KMS-11 (cell line): Measurements from ENCODE around the gene MYL5.

Experiments
- H2AFZ ChIP-seq: fragments of 200-600 bp; sonication (generic); 2 replicates; pipeline ENCODE4 v1.6.1; 2016; ENCODE audit warnings: antibody characterized with exemption, mixed run types, low read depth
- H3K27ac ChIP-seq: fragments of 200-600 bp; sonication (generic); 2 replicates; pipeline ENCODE4 v1.6.1; 2016; ENCODE audit warnings: mild to moderate bottlenecking, mixed run types
- H3K27me3 ChIP-seq: fragments of 200-600 bp; sonication (generic); 2 replicates; pipeline ENCODE4 v1.6.1; 2017; ENCODE audit warnings: mild to moderate bottlenecking, low read depth, mixed run types, moderate library complexity; ENCODE audit not compliant: insufficient read depth
- H3K36me3 ChIP-seq: fragments of 200-600 bp; sonication (generic); 2 replicates; pipeline ENCODE4 v1.6.1; 2017; ENCODE audit warnings: mild to moderate bottlenecking, mixed run types; ENCODE audit not compliant: insufficient read depth
- H3K4me1 ChIP-seq: fragments of 200-600 bp; sonication (generic); 2 replicates; pipeline ENCODE4 v1.6.1; 2016; ENCODE audit warnings: mild to moderate bottlenecking, low read depth, mixed run types; ENCODE audit not compliant: poor library complexity, severe bottlenecking
- H3K4me2 ChIP-seq: fragments of 200-600 bp; sonication (generic); 2 replicates; pipeline ENCODE4 v1.7.0; 2016; ENCODE audit warnings: mild to moderate bottlenecking, mixed run types
- H3K4me3 ChIP-seq: fragments of 200-600 bp; sonication (generic); IDR thresholded peaks from 2 replicates; pipeline ENCODE4 v1.6.1; 2017; ENCODE audit warnings: low read depth, low read length, mixed read lengths; ENCODE audit not compliant: insufficient read depth
- H3K79me2 ChIP-seq: fragments of 200-600 bp; sonication (generic); 2 replicates; pipeline ENCODE4 v1.6.1; 2016; ENCODE audit warnings: low read depth, mixed run types; ENCODE audit not compliant: insufficient read depth
- H3K9ac ChIP-seq: fragments of 200-600 bp; sonication (generic); 2 replicates; pipeline ENCODE4 v1.6.1; 2016; ENCODE audit warnings: mild to moderate bottlenecking, mixed run types
- H4K20me1 ChIP-seq: fragments of 200-600 bp; sonication (generic); 2 replicates; pipeline ENCODE4 v1.6.1; 2016; ENCODE audit warnings: mild to moderate bottlenecking, mixed run types; ENCODE audit not compliant: insufficient read depth
- CTCF ChIP-seq: fragments of 200-600 bp; sonication (generic); conservative IDR thresholded peaks from 2 replicates; pipeline ENCODE4 v1.6.1; 2017; ENCODE audit warnings: low read depth, mild to moderate bottlenecking, antibody characterized with exemption, low read length, moderate library complexity, mixed read lengths

The MYL5 gene

GRCh38 chr4:661881-662761 is 12.2 kb upstream of the MYL5 start:
- Histone ChIP-seq H2AFZ (no peak overlapping the region), H3K27me3 (no peaks in the 10 kb centered on the region), H4K20me1 (no peaks in the 10 kb centered on the region), H3K36me3 (no peaks in the 10 kb centered on the region), H3K4me2 (no peak overlapping the region), H3K4me1 (no peaks in the 10 kb centered on the region), H3K79me2 (no peaks in the 10 kb centered on the region), H3K4me3 (no peak overlapping the region), H3K9ac (no peak overlapping the region), H3K27ac (no peak overlapping the region)
- TF ChIP-seq CTCF = no peak

GRCh38 chr4:663046-663437 is 11.3 kb upstream of the MYL5 start:
- H3K4me1 ChIP-seq = no peaks in the 10 kb centered on the region
- no peak overlapping the region for H2AFZ ChIP-seq
- no peaks in the 10 kb centered on the region for H3K27me3 ChIP-seq
- no peak for TF ChIP-seq CTCF
- H3K27ac ChIP-seq = no peak overlapping the region
- no peaks in the 10 kb centered on the region for H3K79me2 ChIP-seq
- no peaks in the 10 kb centered on the region for H4K20me1 ChIP-seq
- no peak overlapping the region for H3K4me3 ChIP-seq
- H3K9ac ChIP-seq = no peak overlapping the region
- H3K4me2 ChIP-seq = no peak overlapping the region
- H3K36me3 ChIP-seq = no peaks in the 10 kb centered on the region

GRCh38 chr4:663438-664428 is 10.6 kb upstream of the MYL5 start:
- Histone ChIP-seq H3K9ac (no peak overlapping the region), H3K4me1 (no peaks in the 10 kb centered on the region)

More at GRCh38 chr4:663438-664428, 10.6 kb upstream of the MYL5 start:
- no peaks in the 10 kb centered on the region for H3K27me3 ChIP-seq
- H3K36me3 ChIP-seq = no peaks in the 10 kb centered on the region
- H4K20me1 ChIP-seq = no peaks in the 10 kb centered on the region
- TF ChIP-seq CTCF = no peak
- no peak overlapping the region for H3K4me3 ChIP-seq
- no peak overlapping the region for H3K27ac ChIP-seq
- H3K4me2 ChIP-seq = no peak overlapping the region
- no peaks in the 10 kb centered on the region for H3K79me2 ChIP-seq
- H2AFZ ChIP-seq = no peak overlapping the region
